HG02623 (cell line): Measurements from ENCODE around the gene PPP1R27.
A peak's percentile ranks its signal among the peaks of the same experiment; 100 is the strongest.
"Not testable (repeated sequence)": the region's sequence is repeated elsewhere in the genome, so short reads cannot be mapped to it uniquely, and the experiment has no call there.

Experiments
- ATAC-seq: cut with Tn5 transposase; IDR thresholded peaks from one replicate; pipeline ENCODE4 v1.9.1; 2021; ENCODE audit warnings: moderate library complexity; ENCODE audit not compliant: unreplicated experiment

PPP1R27 gene

DNA sequence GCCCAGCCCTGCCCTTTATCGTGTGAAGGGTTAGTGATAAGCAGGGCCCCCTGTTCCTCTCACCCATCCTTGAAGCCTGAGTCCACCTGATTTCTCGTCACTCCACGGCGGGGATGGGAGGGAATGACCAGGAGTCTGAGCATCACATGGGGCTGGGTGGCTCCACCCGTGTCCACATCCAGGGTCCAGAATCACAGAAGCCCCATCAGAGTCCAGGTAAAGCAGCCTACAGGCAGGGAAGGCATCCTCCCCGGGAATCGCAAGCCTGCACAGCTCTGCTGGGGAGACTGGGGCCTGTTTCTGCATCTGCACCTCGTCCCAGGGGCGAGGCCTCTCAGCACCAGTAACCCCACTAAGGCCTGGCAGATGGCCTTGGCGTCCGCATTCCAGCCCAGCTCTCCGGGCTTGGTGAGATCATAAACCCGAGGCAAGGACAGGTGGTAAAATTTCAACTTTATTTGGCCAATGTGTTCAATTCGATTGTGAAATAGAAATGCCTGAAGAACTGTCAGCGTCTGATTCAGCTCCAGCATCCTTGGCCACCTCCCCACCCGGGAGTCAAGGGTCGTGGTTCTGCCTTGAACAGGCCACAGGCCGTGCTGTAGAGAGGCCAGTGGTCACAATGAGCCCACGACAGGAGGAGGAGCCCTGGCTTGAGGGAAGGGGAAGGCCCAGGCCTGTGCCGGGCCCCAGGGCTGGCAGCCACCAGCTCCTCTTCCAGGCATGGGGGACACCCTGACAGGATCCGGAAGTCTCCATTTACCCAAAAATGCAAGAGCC, 8.1 kb upstream of the PPP1R27 start:
- no peak for ATAC-seq

DNA sequence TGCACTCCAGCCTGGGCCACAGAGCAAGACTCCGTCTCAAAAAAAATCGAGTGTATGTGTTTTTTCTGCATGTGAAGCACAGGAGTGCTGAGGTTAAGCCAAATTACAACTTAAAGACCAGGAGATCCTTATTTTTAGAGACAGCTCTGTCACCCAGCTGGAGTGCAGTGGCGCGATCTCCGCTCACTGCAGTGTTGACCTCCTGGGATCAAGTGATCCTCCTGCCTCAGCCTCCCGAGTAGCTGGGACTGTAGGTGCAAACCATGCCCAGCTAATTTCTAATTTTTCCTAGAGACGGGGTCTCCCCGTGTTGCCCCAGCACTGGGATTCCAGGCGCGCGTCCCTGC, 7.5 kb upstream of the PPP1R27 start:
- ATAC-seq, result no peak

DNA sequence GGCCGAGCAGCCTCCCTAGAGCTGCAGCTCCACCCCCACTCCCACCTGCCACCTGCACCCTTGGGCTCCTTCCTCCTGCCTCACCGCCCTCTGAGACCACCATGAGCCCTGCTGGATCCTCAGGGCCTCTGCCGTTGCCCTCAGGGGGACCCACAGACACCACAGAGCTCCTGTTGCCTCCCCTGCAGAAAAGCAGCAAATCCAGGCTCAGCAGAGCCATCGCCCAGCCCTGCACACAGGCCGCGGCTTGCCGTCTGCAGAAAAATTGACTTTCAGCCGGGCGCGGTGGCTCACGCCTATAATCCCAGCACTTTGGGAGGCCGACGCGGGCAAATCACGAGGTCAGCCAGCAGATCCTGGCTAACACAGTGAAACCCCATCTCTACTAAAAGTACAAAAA, 7.0 kb upstream of the PPP1R27 start:
- ATAC-seq, result no peak

DNA sequence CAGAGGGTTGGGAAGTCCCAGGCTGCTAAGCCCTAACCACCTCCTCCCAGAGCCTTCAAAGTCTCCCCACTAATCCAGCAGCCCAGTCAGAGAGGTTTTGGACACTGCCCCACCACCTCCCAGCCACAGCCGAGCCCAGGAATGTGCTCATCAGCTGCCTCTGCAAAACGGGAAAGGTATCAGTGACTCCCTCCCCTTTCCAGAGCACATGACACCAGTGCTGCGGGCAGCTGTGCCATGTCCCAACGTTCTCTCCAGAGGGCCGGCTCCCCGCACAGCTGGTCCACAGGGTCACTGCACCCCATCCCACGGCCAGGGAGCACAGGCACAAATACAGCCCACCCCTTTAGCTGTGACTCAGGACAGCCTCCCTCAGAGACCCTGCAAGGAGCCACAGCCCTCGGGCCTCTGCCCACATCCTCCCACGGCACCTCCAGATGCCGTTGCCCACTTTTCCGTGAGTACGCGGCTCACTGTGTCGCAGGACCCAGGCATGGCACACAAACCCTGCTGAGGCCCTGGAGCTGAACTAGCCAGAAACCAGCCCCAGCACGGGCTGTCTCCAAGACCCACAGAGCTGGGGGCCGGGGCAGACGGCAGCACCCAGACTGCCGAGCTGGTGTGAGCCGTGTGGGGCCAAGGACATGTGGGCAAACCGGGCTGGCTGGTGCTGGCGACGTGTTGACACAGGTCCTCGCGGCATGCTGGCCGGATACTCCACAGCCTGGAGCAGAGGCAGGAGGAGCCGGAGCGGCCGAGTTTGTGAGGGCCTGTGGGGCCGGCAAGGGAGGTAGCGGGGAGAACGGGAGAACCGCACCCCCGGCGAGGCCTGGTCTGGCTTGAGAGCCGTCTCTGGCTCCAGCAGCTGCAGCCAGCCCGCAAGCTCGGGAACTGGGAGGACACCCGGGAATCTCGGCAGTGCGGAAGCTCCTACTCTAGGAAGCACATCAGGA, 6.3 kb upstream of the PPP1R27 start:
- ATAC-seq, result no peak

DNA sequence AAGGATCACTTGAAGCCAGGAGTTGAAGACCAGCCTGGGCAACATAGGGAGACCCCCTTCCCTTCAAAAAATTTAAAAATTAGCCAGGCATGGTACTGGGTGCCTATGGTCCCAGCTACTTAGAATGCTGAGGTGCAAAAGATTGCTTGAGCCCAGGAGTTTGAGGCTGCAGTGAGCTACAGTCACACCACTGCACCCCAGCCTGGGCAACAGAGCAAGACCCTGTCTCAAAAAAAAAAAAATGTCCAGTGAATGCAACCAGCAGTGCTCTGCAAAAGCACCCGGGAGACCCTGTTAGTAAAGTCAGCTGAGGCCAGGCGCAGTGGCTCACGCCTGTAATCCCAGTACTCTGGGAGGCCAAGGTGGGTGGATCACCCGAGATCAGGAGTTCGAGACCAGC, 5.2 kb upstream of the PPP1R27 start:
- not testable (repeated sequence) for ATAC-seq

DNA sequence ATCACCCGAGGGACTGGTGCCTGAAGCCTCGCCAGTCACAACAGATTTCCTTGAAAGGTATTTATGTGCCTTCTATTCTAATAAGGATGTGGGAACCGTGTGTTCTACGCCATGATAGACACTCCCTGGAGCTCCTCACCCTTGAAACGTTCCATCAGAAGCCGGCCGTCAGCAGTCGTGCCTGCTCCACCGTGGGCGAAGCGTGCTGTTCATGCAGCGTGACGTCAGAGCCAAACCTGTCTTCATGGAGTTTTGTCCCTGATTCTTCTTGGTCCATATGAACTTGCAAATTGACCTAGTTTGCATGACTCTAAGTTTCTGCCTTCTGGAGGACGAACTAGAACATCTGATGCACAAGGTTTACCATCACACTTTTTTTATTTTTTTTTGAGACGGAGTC, 4.5 kb upstream of the PPP1R27 start:
- no peak for ATAC-seq

DNA sequence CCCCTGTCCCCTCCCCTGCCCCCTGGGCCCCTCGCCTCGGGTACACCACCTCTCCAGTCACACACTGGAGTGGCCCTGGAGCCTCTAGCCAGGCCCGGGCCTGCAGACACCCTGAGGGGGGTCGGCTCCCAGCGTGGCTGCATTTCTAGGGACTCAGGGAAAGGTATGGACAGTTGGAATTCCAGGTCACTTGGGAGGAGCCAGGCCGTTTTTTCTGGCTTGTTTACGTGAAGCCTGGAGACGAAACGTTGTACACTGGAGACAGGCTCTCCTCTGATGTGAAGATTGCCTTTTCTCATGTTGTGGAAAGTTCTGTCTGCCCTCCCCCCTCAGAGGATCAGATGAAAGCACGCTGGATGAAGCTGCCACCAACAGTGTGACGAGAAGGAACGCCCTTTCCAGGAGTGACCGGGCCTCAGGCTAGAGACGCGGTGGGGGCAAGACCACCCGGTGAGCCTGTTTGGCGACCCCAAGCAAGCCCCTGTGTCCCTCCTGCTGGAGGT, 4.0 kb upstream of the PPP1R27 start:
- no peak for ATAC-seq

DNA sequence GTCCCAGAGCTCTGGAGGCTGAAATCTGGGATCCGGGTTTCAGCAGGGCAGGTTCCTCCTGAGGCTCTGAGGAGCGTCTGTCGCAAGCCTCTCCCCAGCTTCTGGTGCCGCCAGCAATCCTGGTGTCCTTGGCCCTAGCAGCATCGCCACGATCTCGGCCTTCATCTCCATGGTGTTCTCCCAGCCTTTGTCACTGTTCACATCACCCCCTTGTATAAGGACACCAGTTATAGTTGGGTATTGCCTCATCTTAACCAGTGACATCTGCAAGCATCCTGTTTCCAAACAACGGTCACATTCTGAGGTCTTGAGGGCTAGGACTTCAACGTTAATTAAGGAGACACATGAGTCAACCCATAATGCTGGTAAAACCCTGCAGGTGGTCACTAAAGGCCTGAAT, 2.8 kb upstream of the PPP1R27 start:
- ATAC-seq, result no peak

DNA sequence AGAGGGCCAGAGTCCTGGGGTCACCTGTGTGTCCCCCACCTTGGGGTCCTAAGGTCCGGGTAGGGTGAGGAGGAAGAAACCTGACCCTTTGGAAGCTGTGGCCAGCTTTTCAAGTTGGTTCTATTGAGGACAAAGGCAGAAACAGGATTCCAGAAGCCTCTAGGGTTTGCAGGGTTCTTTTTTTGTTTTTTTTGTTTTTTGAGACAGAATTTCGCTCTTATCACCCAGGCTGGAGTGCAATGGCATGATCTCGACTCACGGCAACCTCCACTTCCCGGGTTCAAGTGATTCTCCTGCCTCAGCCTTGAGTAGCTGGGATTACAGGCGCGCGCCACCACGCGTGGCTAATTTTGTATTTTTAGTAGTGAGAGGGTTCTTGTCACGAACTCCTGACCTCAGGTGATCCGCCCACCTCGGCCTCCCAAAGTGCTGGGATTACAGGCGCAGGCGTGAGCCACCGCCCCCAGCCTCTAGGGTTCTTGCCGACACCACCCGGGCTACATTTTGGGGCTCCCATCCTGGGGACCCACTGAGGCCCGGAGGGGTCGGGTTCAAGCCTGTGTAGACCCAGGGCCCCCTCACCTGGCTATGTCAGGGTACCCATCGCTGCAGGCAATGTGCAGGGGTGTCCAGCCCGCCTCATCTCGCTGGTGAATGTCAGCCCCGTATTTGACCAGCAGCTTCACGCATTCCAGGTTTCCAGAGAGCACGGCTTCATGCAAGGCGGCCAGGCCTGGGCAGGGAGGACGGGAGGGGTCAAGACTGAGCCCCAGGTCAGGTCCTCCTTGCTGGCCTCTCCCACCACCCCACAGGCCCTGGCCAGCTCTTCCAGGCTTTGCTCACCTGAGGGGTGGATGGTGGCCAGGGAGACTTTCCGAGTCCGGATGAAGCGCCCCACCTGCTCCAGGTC, 674 bp downstream of the PPP1R27 start:
- ATAC-seq, result no peak

DNA sequence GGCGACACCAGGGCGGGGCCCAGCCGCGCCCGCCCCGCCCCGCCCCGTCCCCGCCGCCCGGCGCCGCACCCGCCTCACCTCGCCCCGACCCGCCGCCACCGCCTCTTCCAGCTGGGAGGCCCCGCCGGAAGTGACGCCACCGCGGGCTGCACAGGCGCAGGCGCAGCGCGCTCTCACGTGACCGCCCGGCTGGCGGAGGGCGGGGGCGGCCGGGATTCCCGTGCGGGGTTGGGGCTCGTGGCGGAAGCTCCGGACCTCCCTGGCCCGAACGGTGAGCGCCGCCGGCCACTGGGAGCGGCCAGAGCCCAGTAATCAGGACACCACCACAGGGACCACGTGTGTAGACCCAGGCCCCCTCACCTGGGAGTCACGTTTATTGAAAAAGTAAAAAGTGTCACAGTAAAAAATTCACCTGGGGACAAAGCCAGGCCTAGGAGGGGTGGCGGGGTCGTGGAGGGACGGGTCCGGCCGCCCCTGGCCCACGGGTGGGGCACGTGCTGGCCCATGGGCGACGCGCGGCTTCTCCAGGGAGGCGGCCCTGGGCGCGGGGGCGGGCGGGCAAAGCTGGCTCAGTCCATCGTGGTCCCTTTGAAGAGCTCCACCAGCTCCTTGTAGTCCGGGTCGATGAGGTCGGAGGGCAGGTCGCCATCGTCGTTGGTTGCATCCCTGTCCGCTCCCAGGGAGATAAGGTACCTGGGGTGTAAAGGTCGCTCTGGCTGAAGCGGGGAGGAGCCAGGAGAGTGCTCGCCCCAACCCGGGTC, 1.5 kb downstream of the PPP1R27 start, which contains the start of gene MCRIP1:
Gene MCRIP1 (minus strand): TSS at position 132 of the 761 bp plus-strand sequence. CDS start 8,785 bp downstream, outside the sequence.
- peak; percentile 76 for ATAC-seq

DNA sequence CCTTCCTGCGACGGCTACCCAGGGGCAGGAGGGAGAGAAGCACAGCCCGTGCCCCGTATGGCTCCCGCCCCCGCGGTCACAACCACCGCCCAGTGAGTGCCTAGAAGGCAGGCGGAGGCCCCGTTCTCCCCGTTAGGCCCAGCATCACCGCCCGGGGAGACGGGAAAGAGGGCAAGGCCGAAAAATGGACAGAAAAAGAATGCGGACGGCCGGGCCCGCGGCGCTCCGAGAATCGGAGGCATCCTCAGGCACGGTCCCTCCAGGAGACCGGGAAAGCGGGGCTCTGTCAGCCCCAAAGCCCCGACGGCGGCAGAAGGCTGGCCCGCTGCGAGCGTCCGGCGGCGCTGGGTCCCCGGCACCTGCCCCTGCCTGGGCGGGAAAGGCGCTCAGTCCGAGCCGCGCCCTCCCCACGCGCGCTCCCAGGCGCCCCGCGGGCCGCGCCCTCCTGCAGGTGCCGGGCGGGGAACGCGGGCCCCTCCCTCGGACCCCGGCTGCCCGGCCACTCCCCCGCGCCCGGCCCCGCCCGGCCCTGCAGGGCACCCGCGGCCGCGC, 2.2 kb downstream of the PPP1R27 start:
- ATAC-seq, result no peak

DNA sequence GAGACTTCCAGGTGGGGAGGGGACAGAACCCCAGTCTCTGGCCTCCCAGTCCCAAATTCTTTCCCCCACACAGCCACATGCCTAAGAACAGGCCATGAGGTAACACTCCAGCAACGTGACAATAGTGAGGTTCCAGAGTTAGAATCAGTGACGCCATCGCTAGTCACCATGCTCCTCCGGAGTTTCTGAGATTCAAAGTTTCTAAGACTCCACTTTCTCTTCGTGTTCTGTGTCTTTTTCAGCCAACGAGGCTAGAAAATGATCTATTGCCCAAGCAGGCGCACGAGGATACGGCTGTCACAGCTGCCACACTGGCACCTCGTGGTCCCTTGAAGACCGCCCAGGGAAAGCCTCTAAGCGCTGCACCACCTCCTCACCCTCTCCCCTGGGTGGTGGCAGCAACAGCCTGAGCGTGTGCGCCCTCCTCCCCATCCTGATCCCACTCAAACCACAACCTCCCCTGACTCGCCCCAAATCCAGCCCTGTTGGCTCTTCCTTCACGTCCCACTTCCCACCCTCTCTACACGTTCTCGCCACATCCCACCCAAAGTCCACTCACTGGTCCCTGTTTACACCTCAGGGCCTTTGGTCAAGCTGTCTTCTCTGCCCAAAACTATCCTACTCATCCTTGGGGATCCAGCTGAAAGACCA, 2.8 kb downstream of the PPP1R27 start:
- ATAC-seq, result no peak

DNA sequence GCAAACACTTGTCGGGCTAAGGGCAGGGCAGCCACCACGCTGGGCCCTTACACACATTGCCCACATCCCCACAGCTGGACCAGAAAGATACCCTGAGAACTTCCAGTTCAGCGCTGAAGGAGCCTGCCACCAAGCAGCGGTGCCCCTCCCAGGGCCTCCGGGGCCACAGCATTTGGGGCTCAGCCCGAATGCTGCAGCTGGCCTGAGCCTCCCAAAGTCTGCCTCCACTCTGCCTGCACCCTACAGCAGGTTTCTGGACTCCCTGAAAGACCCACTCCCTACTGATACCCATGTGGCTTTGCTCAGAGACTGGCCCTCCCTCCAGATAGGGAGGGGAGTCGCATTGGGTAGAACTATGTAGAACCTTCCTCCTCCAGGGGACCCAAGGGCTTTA, 3.3 kb downstream of the PPP1R27 start:
- no peak for ATAC-seq

DNA sequence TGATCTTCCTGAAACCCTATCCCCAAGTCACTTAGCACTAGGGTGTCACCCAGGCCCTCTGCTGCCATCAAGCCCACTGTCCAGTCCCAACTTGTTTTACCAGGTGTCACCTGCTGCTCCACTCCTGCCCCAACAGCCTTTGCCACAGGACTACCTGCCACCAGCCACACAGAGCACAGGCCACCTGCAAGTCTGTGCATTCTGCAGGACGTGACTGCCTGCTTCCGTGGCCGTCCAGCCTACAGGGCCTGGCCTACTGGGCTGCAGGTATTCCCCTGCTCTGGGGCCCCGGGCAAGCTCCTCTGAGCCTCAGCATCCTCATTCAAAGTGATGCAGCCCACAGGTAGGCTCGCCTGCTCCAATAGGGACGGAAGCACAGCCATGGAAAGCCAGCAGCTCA, 5.0 kb downstream of the PPP1R27 start:
- no peak for ATAC-seq

DNA sequence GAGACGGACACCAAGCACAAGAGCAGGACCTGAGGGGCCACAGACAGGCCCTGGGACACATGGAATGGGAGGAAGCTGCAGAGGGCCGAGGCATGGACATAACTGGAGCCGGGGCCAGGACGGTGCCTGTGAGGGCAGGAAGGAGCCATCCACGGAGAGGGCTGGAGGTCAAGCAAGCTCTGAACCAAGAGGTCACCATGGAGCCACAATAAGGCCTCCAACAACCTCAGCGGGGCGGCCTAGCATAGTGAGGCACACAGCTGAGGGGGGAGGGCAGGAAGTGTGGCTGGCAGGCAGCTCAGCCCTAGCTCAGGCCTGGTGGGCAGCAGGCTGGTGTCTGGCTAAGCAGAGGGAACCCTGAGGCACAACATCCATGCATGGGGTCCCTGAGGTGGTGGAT, 6.2 kb downstream of the PPP1R27 start:
- no peak for ATAC-seq

DNA sequence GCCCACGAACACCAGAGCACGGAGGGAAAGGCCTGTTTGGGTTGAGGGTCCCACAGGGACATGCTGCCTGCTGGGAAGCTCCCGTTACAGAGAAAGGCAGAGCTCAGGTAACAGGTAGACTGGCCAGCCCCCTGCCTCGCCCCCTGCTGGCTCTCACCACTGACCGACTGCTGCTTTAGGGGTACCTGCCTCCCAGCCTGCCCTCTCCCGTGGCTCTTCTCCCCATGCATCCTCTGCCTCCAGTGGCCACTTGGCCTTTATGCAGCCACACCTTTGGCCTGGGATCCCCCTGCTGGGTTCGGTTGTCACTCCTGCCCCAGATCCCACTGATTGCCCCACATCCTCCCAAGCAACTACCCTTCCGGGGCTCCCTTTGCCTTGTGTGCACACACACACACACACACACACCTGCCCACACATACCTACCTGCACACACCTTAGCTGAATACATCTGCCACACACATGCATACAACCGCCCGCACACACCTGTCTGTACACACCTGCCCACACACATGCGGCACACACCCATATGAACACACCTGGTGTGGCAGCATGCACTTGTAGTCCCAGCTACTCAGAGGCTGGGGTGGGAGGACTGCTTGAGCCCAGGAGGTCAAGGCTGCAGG, 8.9 kb downstream of the PPP1R27 start:
- no peak for ATAC-seq

DNA sequence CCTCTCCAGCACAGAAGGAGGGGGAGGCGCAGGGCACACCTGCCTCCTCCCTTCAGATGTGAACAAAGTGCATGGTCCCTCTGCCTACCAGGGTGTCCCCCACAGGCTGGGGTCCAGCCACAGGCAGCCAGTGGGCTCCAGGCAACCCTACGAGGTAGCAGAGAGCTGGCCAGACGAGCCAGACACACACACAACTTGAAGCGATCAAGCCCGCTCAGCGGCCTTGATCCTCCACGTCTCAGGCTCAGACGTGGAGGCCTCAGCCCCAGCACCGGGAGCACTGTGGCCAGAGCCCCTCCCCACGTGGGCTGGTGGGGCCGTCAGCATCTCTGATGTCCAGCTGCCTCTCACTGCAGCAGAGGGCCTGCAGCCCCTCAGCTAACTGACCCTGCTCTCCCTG, 10.3 kb downstream of the PPP1R27 start:
- ATAC-seq, result no peak

DNA sequence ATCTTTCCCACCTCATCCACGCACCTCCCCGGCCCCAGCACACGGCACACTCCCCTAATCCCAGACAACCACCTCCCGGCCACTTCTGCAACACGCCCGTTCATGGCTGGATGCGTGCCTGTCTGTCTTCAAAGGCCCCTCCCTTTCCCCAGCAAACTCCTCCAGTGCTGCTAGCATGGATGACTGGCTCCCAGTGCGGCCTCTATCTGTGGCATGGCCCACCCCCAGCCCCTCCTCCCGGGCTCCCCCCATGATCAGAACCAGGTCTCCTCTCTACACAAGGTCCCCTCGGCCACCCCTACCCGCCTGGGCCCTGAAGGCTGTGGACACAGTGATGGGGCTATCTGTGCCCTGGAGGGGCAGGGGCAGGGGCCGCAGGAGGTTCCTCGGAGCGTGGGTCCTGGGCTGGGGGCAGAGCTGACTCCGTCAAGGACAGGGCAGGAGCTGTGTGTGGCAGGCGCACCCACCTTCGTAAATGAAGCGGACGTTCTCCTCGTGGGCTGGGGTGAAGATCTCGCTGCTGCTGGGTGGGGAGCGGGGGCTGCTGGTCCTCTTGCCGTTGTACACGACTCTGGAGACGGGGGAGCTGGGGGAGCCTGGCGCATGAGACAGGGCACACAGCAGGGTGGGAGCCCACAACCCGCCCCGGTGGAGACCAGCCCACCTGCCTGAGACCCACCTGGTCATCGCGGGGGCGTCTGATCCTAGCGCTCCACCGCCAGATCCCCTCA, 10.9 kb downstream of the PPP1R27 start:
- ATAC-seq, result no peak
